ENCODE data around the gene SPRR1A.
"Not testable (repeated sequence)": the region's sequence is repeated elsewhere in the genome, so short reads cannot be mapped to it uniquely, and the experiment has no call there.

DNA sequence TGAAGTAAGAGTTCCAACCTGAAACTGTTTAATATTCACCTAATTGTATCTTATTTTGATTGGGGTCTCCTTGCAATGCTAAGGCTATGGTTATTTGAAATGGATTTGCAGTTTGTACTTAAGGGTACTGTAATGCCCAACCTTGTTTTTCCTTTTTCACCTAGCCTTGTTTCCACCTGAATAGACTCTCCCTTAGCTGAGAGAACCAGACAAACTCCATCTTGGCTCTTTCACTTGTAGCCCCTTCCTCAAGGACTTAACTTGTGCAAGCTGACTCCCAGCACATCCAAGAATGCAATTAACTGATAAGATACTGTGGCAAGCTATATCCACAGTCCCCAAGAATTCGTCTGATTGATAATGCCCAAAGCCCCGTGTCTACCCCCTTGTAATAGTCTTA, 37.9 kb downstream of the SPRR1A start:
- TF ChIP-seq CTCF (IDR thresholded peaks at IDR 0.05 in 4 of 5, conservative IDR thresholded peaks at IDR 0.05 in 1 of 5); POLR2A (IDR thresholded peaks at IDR 0.05): not testable (repeated sequence)
